GM19372 (cell line): ENCODE measurements around the gene MRPS30.
A peak's percentile ranks its signal among the peaks of the same experiment; 100 is the strongest.
"Not testable (repeated sequence)": the region's sequence is repeated elsewhere in the genome, so short reads cannot be mapped to it uniquely, and the experiment has no call there.

ENCODE experiments used
- ATAC-seq: cut with Tn5 transposase; IDR thresholded peaks from one replicate; pipeline ENCODE4 v1.9.1; 2021; ENCODE audit warnings: mild to moderate bottlenecking, low read depth, moderate library complexity; ENCODE audit not compliant: unreplicated experiment

The MRPS30 gene

GRCh38 chr5:44808435-44809214, at the start of gene MRPS30:
MRPS30 (plus strand) TSS chr5:44808947; CDS start chr5:44808963, 16 bp downstream.
- ATAC-seq, result peak; percentile 94

GRCh38 chr5:44769200-44769876, 39.4 kb upstream of the MRPS30 start:
- ATAC-seq, result no peak

- ATAC-seq, result no peak
These were observed 38.9 kb upstream of the MRPS30 start for GRCh38 chr5:44769877-44770209.

- ATAC-seq, result no peak
These were observed 37.7 kb upstream of the MRPS30 start for GRCh38 chr5:44770780-44771717.

- not testable (repeated sequence) for ATAC-seq
These were observed 36.4 kb upstream of the MRPS30 start for GRCh38 chr5:44772397-44772796.

- ATAC-seq, result peak; percentile 72
These were observed 34.4 kb upstream of the MRPS30 start for GRCh38 chr5:44774279-44774880.

- ATAC-seq, result no peak
These were observed 29.6 kb upstream of the MRPS30 start for GRCh38 chr5:44779167-44779566.

GRCh38 chr5:44783634-44784315, 25.0 kb upstream of the MRPS30 start:
- no peak for ATAC-seq

GRCh38 chr5:44787731-44788130, 21.0 kb upstream of the MRPS30 start:
- no peak for ATAC-seq

GRCh38 chr5:44789372-44789995, 19.3 kb upstream of the MRPS30 start:
- ATAC-seq, result not testable (repeated sequence)

GRCh38 chr5:44792031-44792673, 16.6 kb upstream of the MRPS30 start:
- ATAC-seq, result not testable (repeated sequence)

- ATAC-seq, result no peak
These were observed 14.4 kb upstream of the MRPS30 start for GRCh38 chr5:44794371-44794770.

GRCh38 chr5:44795496-44795895, 13.3 kb upstream of the MRPS30 start:
- no peak for ATAC-seq

GRCh38 chr5:44797841-44798240, 10.9 kb upstream of the MRPS30 start:
- no peak for ATAC-seq

- ATAC-seq, result no peak
These were observed 6.8 kb upstream of the MRPS30 start for GRCh38 chr5:44801992-44802391.

GRCh38 chr5:44806608-44807007, 2.1 kb upstream of the MRPS30 start:
- no peak for ATAC-seq

- no peak for ATAC-seq
These were observed 1.5 kb upstream of the MRPS30 start for GRCh38 chr5:44807269-44807668.

- peak; percentile 37 for ATAC-seq
These were observed 638 bp downstream of the MRPS30 start for GRCh38 chr5:44809215-44809955.
